RWPE2 (cell line): ENCODE measurements around the gene KCNH1.
"Not testable (repeated sequence)": the region's sequence is repeated elsewhere in the genome, so short reads cannot be mapped to it uniquely, and the experiment has no call there.

Experiments used
- ATAC-seq: fragments of 200-7000 bp; cut with Tn5 transposase; 3 replicates; pipeline ENCODE4 v1.9.1; 2021; ENCODE audit warnings: low read depth
- DNase-seq: peaks from one replicate; pipeline ENCODE4 v3.0.0-alpha.2; 2020; ENCODE audit warnings: low spot score
- H3K27ac ChIP-seq: fragments of 450-650 bp; 2 replicates; pipeline ENCODE4 v1.5.1; 2017; ENCODE audit warnings: mild to moderate bottlenecking; ENCODE audit not compliant: poor library complexity, severe bottlenecking
- H3K27me3 ChIP-seq: fragments of 250-450 bp; sonication (Bioruptor Pico); 2 replicates; pipeline ENCODE4 v1.5.1; 2021; ENCODE audit warnings: mild to moderate bottlenecking, moderate library complexity; ENCODE audit not compliant: insufficient read depth, poor library complexity, severe bottlenecking
- H3K36me3 ChIP-seq: fragments of 250-450 bp; sonication (Bioruptor Pico); 2 replicates; pipeline ENCODE4 v1.5.1; 2020; ENCODE audit warnings: low read depth, mild to moderate bottlenecking, moderate library complexity
- H3K4me1 ChIP-seq: fragments of 250-450 bp; sonication (Bioruptor Pico); 2 replicates; pipeline ENCODE4 v1.5.1; 2021; ENCODE audit warnings: mild to moderate bottlenecking, moderate library complexity; ENCODE audit not compliant: insufficient read depth, poor library complexity, severe bottlenecking
- H3K4me3 ChIP-seq: fragments of 250-450 bp; sonication (Bioruptor Pico); 2 replicates; pipeline ENCODE4 v1.5.1; 2021; ENCODE audit warnings: mild to moderate bottlenecking, moderate library complexity; ENCODE audit not compliant: severe bottlenecking
- H3K9me3 ChIP-seq: fragments of 250-450 bp; sonication (Bioruptor Pico); 2 replicates; pipeline ENCODE4 v1.5.1; 2021; ENCODE audit warnings: mild to moderate bottlenecking, moderate library complexity; ENCODE audit not compliant: severe bottlenecking
- TF ChIP-seq, protein P1 (sequence below): fragments of 450-650 bp; IDR thresholded peaks from one replicate; pipeline ENCODE4 v1.5.1; 2017; ENCODE audit warnings: mild to moderate bottlenecking, moderate library complexity; ENCODE audit not compliant: poor library complexity, severe bottlenecking

Gene KCNH1

DNA sequence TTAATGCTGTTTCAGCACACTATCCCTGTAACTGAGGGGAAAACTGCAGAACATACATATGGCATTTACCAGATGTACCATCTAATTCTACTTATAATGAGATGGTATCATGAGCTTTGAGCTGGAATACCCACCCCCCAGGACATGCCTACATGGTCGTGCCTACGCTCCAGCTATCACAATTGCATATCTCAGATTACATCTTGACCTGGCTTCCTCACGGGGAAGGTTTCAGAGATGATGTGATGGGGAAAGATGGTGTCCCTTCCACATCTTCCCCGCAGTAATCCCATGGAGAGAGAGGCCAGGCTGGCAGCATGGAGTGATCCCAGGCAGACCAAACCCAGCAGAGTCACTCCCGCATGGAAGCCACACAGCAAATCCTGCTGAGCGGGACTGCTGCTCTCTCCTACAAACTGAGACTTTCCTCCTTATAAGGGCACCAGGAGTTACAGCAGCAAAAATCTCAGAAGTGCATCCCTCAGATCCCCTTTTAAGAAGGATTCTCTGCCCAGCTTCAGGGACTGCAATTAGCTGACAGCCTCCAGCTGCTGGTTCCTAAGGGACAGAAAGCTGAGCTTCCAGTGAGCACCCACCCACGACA, 67.1 kb downstream of the KCNH1 start:
- DNase-seq = no peak
- TF ChIP-seq, protein P1, sequence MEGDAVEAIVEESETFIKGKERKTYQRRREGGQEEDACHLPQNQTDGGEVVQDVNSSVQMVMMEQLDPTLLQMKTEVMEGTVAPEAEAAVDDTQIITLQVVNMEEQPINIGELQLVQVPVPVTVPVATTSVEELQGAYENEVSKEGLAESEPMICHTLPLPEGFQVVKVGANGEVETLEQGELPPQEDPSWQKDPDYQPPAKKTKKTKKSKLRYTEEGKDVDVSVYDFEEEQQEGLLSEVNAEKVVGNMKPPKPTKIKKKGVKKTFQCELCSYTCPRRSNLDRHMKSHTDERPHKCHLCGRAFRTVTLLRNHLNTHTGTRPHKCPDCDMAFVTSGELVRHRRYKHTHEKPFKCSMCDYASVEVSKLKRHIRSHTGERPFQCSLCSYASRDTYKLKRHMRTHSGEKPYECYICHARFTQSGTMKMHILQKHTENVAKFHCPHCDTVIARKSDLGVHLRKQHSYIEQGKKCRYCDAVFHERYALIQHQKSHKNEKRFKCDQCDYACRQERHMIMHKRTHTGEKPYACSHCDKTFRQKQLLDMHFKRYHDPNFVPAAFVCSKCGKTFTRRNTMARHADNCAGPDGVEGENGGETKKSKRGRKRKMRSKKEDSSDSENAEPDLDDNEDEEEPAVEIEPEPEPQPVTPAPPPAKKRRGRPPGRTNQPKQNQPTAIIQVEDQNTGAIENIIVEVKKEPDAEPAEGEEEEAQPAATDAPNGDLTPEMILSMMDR = no peak
- H3K9me3 ChIP-seq = no peaks in the 10 kb centered on the region
- H3K27me3 ChIP-seq = no peaks in the 10 kb centered on the region
- no peak for ATAC-seq
- H3K27ac ChIP-seq = no peak overlapping the region
- no peak overlapping the region for H3K4me3 ChIP-seq
- no peaks in the 10 kb centered on the region for H3K4me1 ChIP-seq
- no peaks in the 10 kb centered on the region for H3K36me3 ChIP-seq

DNA sequence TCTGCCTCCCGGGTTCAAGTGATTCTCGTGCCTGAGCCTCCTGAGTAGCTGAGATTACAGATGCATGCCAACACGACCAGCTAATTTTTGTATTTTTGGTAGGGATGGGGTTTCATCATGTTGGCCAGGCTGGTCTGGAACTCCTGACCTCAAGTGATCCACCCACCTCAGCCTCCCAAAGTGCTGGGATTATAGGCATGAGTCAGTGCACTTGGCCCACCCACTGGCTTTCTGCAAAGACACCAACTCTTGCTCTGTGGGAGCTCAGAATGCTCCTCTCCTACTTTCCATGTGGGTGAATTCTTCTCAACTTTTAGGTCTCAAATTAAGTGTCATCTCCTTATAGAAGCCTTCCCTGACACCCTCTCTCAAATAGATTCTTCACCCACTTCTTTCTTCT, 92.1 kb downstream of the KCNH1 start:
- DNase-seq, H3K4me1 ChIP-seq, H3K4me3 ChIP-seq, ATAC-seq, H3K36me3 ChIP-seq, H3K9me3 ChIP-seq, H3K27ac ChIP-seq, H3K27me3 ChIP-seq: not testable (repeated sequence)

DNA sequence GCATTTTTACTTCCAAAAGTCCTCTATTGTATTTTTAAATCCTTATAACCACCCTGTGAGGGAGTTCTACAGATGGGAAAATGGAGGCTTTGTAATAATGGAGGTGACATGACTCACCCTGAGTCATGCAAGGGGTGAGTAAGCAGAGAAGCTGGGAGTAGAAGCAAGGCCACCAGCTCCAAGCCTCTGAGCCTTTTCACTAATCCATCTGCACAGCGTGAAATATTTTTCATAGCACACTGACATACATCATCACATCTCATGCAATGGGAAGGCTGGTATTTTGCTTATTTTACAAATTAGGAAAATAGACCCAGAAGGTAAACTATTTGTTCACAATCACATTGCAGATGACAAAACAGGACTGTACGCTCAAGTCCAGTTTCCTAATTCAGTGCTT, 96.9 kb downstream of the KCNH1 start:
- H3K36me3 ChIP-seq = no peaks in the 10 kb centered on the region
- no peak overlapping the region for H3K4me3 ChIP-seq
- H3K27ac ChIP-seq = no peak overlapping the region
- DNase-seq (no peak), ATAC-seq (peak; percentile 52)
- no peaks in the 10 kb centered on the region for H3K27me3 ChIP-seq
- TF ChIP-seq, protein P1 = no peak
- no peaks in the 10 kb centered on the region for H3K9me3 ChIP-seq
- H3K4me1 ChIP-seq = no peaks in the 10 kb centered on the region

DNA sequence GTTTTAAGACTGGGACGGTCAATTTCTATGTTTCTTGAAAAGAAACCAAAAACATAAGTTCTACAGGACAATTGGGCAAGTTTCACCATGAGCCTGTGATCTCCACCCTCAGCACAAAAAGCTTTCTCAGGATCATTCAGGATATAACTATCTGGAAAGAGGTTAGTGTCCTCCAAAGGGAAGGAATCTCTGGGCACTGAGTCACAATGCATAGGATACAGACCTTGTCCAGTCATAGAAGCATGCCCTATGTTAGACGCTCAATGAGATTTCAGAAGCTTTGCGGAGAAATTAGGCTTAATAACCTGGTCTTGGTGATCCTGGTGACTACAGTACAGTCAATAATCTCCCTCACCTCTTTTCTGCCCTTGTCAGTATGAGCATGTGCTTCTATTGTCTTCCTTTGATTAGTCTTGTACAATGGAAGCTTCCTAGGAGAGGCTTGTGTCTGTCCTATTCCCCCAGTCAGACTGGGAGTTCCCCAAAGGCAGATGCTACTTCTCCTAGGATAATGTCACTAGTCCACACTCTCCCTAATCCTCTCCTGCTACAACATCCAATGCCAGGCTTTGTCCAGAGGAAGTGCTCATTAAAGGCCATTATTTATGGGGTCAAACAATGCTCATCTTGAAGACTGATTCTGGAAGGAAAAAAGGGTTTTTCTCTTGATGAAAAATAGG, 97.4 kb downstream of the KCNH1 start:
- ATAC-seq = no peak
- Histone ChIP-seq H3K27me3 (no peaks in the 10 kb centered on the region), H3K9me3 (no peaks in the 10 kb centered on the region), H3K36me3 (no peaks in the 10 kb centered on the region), H3K4me3 (no peak overlapping the region), H3K27ac (no peak overlapping the region), H3K4me1 (no peaks in the 10 kb centered on the region)
- TF ChIP-seq, protein P1 = no peak
- no peak for DNase-seq

DNA sequence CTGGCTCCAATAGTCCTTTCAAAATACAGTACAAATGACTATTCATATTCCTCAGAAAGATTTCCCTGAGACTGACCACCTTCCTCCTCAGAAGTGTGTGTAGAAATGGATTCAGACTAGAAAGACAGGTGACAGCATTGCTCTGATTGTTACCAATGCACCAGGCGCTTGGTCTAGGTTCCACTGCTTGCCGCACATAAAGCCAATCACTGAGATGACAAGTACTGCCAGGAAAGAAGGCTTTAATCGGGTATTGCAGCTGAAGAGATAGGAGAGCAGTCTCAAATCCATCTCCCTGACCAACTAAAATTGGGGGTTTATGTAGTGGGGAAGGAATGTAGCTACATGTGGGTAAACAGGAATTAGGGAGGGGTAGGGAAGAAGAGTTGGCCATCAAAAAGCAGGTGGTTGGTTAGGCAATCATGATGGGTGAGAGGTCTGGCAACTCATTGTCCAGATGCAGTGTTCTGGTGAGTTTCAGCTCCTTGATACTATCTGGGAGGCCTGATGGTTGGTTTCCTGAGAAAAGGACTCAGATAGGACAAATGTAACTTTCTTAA, 98.0 kb downstream of the KCNH1 start:
- no peak for DNase-seq
- no peaks in the 10 kb centered on the region for H3K9me3 ChIP-seq
- no peaks in the 10 kb centered on the region for H3K36me3 ChIP-seq
- no peak overlapping the region for H3K4me3 ChIP-seq
- H3K27me3 ChIP-seq = no peaks in the 10 kb centered on the region
- ATAC-seq = no peak
- no peak overlapping the region for H3K27ac ChIP-seq
- no peaks in the 10 kb centered on the region for H3K4me1 ChIP-seq
- TF ChIP-seq, protein P1 = no peak
